Measurements from ENCODE around the gene ACTR5. TPM values are rescaled to one million over a fixed set of nuclear protein-coding genes. Genes with fewer than 3 reads are reported as not detected.

ACTR5 gene
- total and polyA plus RNA-seq, 2 donors (not counting 3 experiments of a cell fraction or from before 2014, with no cell fraction given): 8.8 to 11.3 TPM

- BruUV-seq (replicated peaks): no TSS peak
- H3K9me1 ChIP-seq (replicated peaks; ENCODE audit: control insufficient read depth, extremely low read depth, insufficient read depth, low read length): no peaks in the 10 kb centered on the region
- no peak for DNase-seq (ENCODE audit: low read depth, low spot score)
Observed at GRCh38 chr20:38728911-38729642, 19.2 kb upstream of the ACTR5 start.

More at GRCh38 chr20:38728911-38729642, 19.2 kb upstream of the ACTR5 start:
- dilution Hi-C loops (cut with MboI; ENCODE audit: extremely low pct_ligation_motif_present, low sequenced_read_pairs) (no loop called here), intact Hi-C loops (cut with micrococcal nuclease) (loop anchor here (2.0 kb wide), 1 partner anchor 98 kb away; no protein-coding TSS in a partner anchor)
- POLR2A ChIA-PET: no interaction called here
- FAIRE-seq: no peak
- TF ChIP-seq EZH2 (IDR thresholded peaks at IDR 0.05; ENCODE audit: borderline replicate concordance, low read depth, low read length, severe bottlenecking) (peak; percentile 83), CTCF (IDR thresholded peaks at IDR 0.05; ENCODE audit: extremely low read depth in 1 of 2, insufficient read depth in 1 of 2, low read depth in 1 of 2, low read length in 2 of 2) (no peak)
- peaks cover 75 to 87% of the 10 kb centered on the region in 2 experiments for H3K27me3 ChIP-seq (ENCODE audit: control insufficient read depth in 2 of 2, insufficient read depth in 2 of 2, low read length in 2 of 2)
- no peaks in the 10 kb centered on the region for H3K36me3 ChIP-seq (ENCODE audit: control insufficient read depth in 2 of 2, extremely low read depth in 1 of 2, insufficient read depth in 2 of 2, low read length in 2 of 2)
- H3K79me2 ChIP-seq (ENCODE audit: control insufficient read depth, insufficient read depth, low read length): no peaks in the 10 kb centered on the region
- no peak overlapping the region for H3K9ac ChIP-seq (replicated peaks; ENCODE audit: extremely low read depth, insufficient read depth, low read length)
- H3K4me1 ChIP-seq (ENCODE audit: control insufficient read depth, extremely low read depth, insufficient read depth, low read length): peaks cover 6% of the 10 kb centered on the region
- no peaks in the 10 kb centered on the region for H4K20me1 ChIP-seq (replicated peaks; ENCODE audit: control insufficient read depth, extremely low read depth, insufficient read depth, low read length)
- CTCF ChIA-PET: interaction anchor here (1.2 to 1.9 kb wide), 4 partner anchors 10 to 80 kb away, joined by 3 to 7 read pairs (median 5); no protein-coding TSS in a partner anchor
- no peak overlapping the region for H3K27ac ChIP-seq (ENCODE audit: insufficient read depth, low read depth, low read length)
- H3K4me3 ChIP-seq (replicated peaks in 1 of 3; ENCODE audit: insufficient read depth in 1 of 3, low read depth in 1 of 3, low read length in 3 of 3): no peak overlapping the region
- no peak overlapping the region for H3K4me2 ChIP-seq (ENCODE audit: insufficient read depth, low read length)
- no peak overlapping the region for H2AFZ ChIP-seq (ENCODE audit: low read depth, low read length)
- no peaks in the 10 kb centered on the region for H3K9me3 ChIP-seq (replicated peaks; ENCODE audit: control insufficient read depth, insufficient read depth, low read length)
